Measurements from ENCODE around the gene MECR. TPM values are rescaled to one million over a fixed set of nuclear protein-coding genes. Genes with fewer than 3 reads are reported as not detected.
A peak's percentile ranks its signal among the peaks of the same experiment; 100 is the strongest.

MECR gene
- total RNA-seq, 1 experiment from 2014 or later, result 25.3 TPM

- no peaks in the 10 kb centered on the region for H3K27me3 ChIP-seq (ENCODE audit: low read length)
- H3K36me3 ChIP-seq (ENCODE audit: insufficient read depth, low read length), result no peaks in the 10 kb centered on the region
- DNase-seq, result peak; percentile 16
- no peaks in the 10 kb centered on the region for H3K9me2 ChIP-seq (replicated peaks; ENCODE audit: insufficient read depth, low read length)
- H2AFZ ChIP-seq (ENCODE audit: low read length), result no peak overlapping the region
- no peak overlapping the region for H3K4me2 ChIP-seq (ENCODE audit: low read depth, low read length, poor library complexity, severe bottlenecking)
- H3K4me3 ChIP-seq (ENCODE audit: low read length), result no peak overlapping the region
- H3K79me2 ChIP-seq (ENCODE audit: low read length), result no peaks in the 10 kb centered on the region
- no peak overlapping the region for H3K27ac ChIP-seq (ENCODE audit: low read length)
- no peaks in the 10 kb centered on the region for H3K9me3 ChIP-seq (ENCODE audit: low read length)
- no peaks in the 10 kb centered on the region for H3K4me1 ChIP-seq (ENCODE audit: low read length)
- H3K9ac ChIP-seq (ENCODE audit: low read length), result no peak overlapping the region
- H4K20me1 ChIP-seq (ENCODE audit: insufficient read depth, low read depth, low read length), result no peaks in the 10 kb centered on the region
Observed at GRCh38 chr1:29258976-29259801, 28.5 kb upstream of the MECR start.

DNA sequence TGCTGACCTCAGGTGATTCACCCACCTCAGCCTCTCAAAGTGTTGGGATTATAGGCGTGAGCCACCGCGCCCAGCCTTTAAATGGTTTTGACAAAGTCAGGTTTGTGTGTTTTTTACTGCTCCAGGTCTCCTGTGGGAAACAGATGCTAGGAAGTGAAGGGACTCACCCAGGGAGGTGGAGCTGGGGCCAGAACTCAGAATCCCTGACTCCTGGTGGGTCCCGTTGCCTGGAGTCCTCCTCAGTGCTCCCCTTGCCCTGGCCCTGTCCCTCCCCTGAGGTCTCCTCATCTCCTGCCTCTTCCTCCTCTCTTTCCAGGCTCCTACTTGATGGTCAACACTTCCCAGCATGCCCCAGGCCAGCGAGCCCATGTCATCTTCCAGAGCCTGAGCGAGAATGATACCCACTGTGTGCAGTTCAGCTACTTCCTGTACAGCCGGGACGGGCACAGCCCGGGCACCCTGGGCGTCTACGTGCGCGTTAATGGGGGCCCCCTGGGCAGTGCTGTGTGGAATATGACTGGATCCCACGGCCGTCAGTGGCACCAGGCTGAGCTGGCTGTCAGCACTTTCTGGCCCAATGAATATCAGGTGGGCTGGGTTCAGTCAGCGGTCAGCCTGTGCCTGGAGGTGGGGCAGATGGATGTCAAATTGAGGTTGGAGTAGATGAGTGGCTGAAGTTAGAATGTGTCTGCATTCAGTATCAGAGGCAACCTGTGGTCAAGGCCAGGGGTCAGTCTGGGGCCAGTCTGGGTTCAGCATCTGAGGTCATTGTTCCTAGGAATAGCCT, 27.6 kb upstream of the MECR start:
- H3K4me1 ChIP-seq (ENCODE audit: low read length), result no peaks in the 10 kb centered on the region
- no peak overlapping the region for H2AFZ ChIP-seq (ENCODE audit: low read length)
- peak; percentile 25 for DNase-seq
- H3K36me3 ChIP-seq (ENCODE audit: insufficient read depth, low read length), result no peaks in the 10 kb centered on the region
- no peaks in the 10 kb centered on the region for H3K9me2 ChIP-seq (replicated peaks; ENCODE audit: insufficient read depth, low read length)
- no peak overlapping the region for H3K4me3 ChIP-seq (ENCODE audit: low read length)
- no peak overlapping the region for H3K4me2 ChIP-seq (ENCODE audit: low read depth, low read length, poor library complexity, severe bottlenecking)
- no peak overlapping the region for H3K9ac ChIP-seq (ENCODE audit: low read length)
- no peaks in the 10 kb centered on the region for H3K79me2 ChIP-seq (ENCODE audit: low read length)
- no peaks in the 10 kb centered on the region for H4K20me1 ChIP-seq (ENCODE audit: insufficient read depth, low read depth, low read length)
- no peak overlapping the region for H3K27ac ChIP-seq (ENCODE audit: low read length)
- no peaks in the 10 kb centered on the region for H3K9me3 ChIP-seq (ENCODE audit: low read length)
- H3K27me3 ChIP-seq (ENCODE audit: low read length), result no peaks in the 10 kb centered on the region

DNA sequence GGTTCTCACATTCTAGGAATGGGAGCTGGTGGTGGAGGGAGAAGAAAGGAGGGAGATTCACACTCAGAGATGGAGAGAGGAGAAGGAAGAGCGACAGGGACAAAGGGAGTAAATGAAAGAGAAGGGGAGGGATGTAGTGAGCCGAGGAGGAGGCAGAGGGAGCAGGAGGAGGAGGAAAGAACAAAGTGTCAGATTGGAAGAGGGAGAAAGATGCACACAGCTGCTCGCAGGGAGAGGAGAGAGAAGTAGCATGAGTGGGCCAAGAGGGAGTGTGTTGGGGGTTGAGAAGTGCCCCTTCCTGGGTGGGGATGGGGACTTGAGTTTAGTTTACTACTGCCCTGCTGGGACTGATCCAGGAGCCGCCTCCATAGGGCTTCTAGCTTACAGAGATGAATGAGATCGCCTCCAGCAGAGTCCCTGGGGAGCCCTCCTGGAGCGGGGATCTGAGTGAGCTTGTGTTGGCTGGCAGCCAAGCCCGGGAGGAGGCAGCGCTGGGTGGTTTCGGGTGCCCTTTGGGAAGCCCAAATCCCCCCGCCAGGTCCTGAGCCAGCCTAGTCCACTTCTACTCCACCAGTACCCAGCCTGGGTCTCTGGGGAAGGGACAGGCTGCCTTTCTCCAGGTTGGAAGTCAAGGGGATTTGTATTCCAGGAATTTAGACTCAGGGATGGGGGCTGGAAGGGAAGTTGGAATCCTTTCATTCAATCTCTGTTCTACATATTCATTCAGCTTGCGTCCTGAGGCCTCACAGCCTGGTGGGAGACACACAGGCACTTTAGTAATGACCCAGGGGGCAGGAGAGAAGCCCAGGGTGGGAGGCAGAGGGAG, 26.5 kb upstream of the MECR start:
- no peaks in the 10 kb centered on the region for H3K36me3 ChIP-seq (ENCODE audit: insufficient read depth, low read length)
- H3K79me2 ChIP-seq (ENCODE audit: low read length), result no peaks in the 10 kb centered on the region
- no peak overlapping the region for H3K4me2 ChIP-seq (ENCODE audit: low read depth, low read length, poor library complexity, severe bottlenecking)
- no peak overlapping the region for H3K4me3 ChIP-seq (ENCODE audit: low read length)
- H4K20me1 ChIP-seq (ENCODE audit: insufficient read depth, low read depth, low read length), result no peaks in the 10 kb centered on the region
- no peak overlapping the region for H2AFZ ChIP-seq (ENCODE audit: low read length)
- no peak overlapping the region for H3K27ac ChIP-seq (ENCODE audit: low read length)
- no peaks in the 10 kb centered on the region for H3K27me3 ChIP-seq (ENCODE audit: low read length)
- no peaks in the 10 kb centered on the region for H3K4me1 ChIP-seq (ENCODE audit: low read length)
- H3K9ac ChIP-seq (ENCODE audit: low read length), result no peak overlapping the region
- DNase-seq, result peak; percentile 36
- no peaks in the 10 kb centered on the region for H3K9me2 ChIP-seq (replicated peaks; ENCODE audit: insufficient read depth, low read length)
- no peaks in the 10 kb centered on the region for H3K9me3 ChIP-seq (ENCODE audit: low read length)

- H3K4me2 ChIP-seq (ENCODE audit: low read depth, low read length, poor library complexity, severe bottlenecking), result no peak overlapping the region
- no peaks in the 10 kb centered on the region for H3K4me1 ChIP-seq (ENCODE audit: low read length)
- no peaks in the 10 kb centered on the region for H3K9me2 ChIP-seq (replicated peaks; ENCODE audit: insufficient read depth, low read length)
- no peaks in the 10 kb centered on the region for H3K79me2 ChIP-seq (ENCODE audit: low read length)
- H2AFZ ChIP-seq (ENCODE audit: low read length), result no peak overlapping the region
- H3K27me3 ChIP-seq (ENCODE audit: low read length), result no peaks in the 10 kb centered on the region
- no peak overlapping the region for H3K27ac ChIP-seq (ENCODE audit: low read length)
- H3K36me3 ChIP-seq (ENCODE audit: insufficient read depth, low read length), result no peaks in the 10 kb centered on the region
- no peaks in the 10 kb centered on the region for H4K20me1 ChIP-seq (ENCODE audit: insufficient read depth, low read depth, low read length)
- H3K4me3 ChIP-seq (ENCODE audit: low read length), result no peak overlapping the region
- no peaks in the 10 kb centered on the region for H3K9me3 ChIP-seq (ENCODE audit: low read length)
- H3K9ac ChIP-seq (ENCODE audit: low read length), result no peak overlapping the region
- peak; percentile 69 for DNase-seq
Observed at GRCh38 chr1:29256394-29256793, 25.7 kb upstream of the MECR start.

DNA sequence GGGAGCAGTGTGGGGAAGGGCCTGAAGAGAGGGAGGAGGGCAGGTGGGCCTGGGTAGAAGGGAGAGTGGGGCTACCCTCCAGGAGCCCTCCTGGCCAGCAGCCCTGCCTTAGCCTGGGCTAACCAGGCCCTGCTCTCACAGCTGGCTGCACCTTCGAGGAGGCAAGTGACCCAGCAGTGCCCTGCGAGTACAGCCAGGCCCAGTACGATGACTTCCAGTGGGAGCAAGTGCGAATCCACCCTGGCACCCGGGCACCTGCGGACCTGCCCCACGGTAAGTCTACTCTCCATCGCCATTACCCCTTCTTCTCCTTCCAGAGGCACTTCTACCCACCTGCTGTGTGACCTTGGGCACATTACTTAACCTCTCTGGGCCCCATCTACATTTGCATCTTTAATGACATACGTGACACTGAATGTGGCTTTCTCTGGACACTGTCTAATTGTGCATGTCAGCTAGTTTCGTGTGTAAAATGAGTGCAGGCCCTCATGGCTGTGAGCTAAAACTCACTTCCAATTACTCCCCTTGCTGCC, 24.5 kb upstream of the MECR start:
- DNase-seq, result peak; percentile 23
- no peaks in the 10 kb centered on the region for H3K79me2 ChIP-seq (ENCODE audit: low read length)
- no peak overlapping the region for H2AFZ ChIP-seq (ENCODE audit: low read length)
- H3K27me3 ChIP-seq (ENCODE audit: low read length), result no peaks in the 10 kb centered on the region
- no peaks in the 10 kb centered on the region for H3K4me1 ChIP-seq (ENCODE audit: low read length)
- H3K27ac ChIP-seq (ENCODE audit: low read length), result no peak overlapping the region
- H3K4me2 ChIP-seq (ENCODE audit: low read depth, low read length, poor library complexity, severe bottlenecking), result no peak overlapping the region
- no peaks in the 10 kb centered on the region for H3K36me3 ChIP-seq (ENCODE audit: insufficient read depth, low read length)
- H4K20me1 ChIP-seq (ENCODE audit: insufficient read depth, low read depth, low read length), result no peaks in the 10 kb centered on the region
- no peak overlapping the region for H3K9ac ChIP-seq (ENCODE audit: low read length)
- no peak overlapping the region for H3K4me3 ChIP-seq (ENCODE audit: low read length)
- no peaks in the 10 kb centered on the region for H3K9me2 ChIP-seq (replicated peaks; ENCODE audit: insufficient read depth, low read length)
- no peaks in the 10 kb centered on the region for H3K9me3 ChIP-seq (ENCODE audit: low read length)

GRCh38 chr1:29254346-29254745, 23.6 kb upstream of the MECR start:
- Histone ChIP-seq H3K4me1 (ENCODE audit: low read length) (no peaks in the 10 kb centered on the region), H3K79me2 (ENCODE audit: low read length) (no peaks in the 10 kb centered on the region), H3K9ac (ENCODE audit: low read length) (no peak overlapping the region), H3K36me3 (ENCODE audit: insufficient read depth, low read length) (no peaks in the 10 kb centered on the region), H3K4me3 (ENCODE audit: low read length) (no peak overlapping the region), H4K20me1 (ENCODE audit: insufficient read depth, low read depth, low read length) (no peaks in the 10 kb centered on the region), H3K9me3 (ENCODE audit: low read length) (no peaks in the 10 kb centered on the region), H3K27me3 (ENCODE audit: low read length) (no peaks in the 10 kb centered on the region), H3K27ac (ENCODE audit: low read length) (no peak overlapping the region), H3K4me2 (ENCODE audit: low read depth, low read length, poor library complexity, severe bottlenecking) (no peak overlapping the region), H3K9me2 (replicated peaks; ENCODE audit: insufficient read depth, low read length) (no peaks in the 10 kb centered on the region), H2AFZ (ENCODE audit: low read length) (no peak overlapping the region)
- no peak for DNase-seq

GRCh38 chr1:29253180-29253579, 22.4 kb upstream of the MECR start:
- H3K9me2 ChIP-seq (replicated peaks; ENCODE audit: insufficient read depth, low read length), result no peaks in the 10 kb centered on the region
- no peaks in the 10 kb centered on the region for H3K36me3 ChIP-seq (ENCODE audit: insufficient read depth, low read length)
- H2AFZ ChIP-seq (ENCODE audit: low read length), result no peak overlapping the region
- H3K4me2 ChIP-seq (ENCODE audit: low read depth, low read length, poor library complexity, severe bottlenecking), result no peak overlapping the region
- H3K4me3 ChIP-seq (ENCODE audit: low read length), result no peak overlapping the region
- H3K9ac ChIP-seq (ENCODE audit: low read length), result no peak overlapping the region
- no peak overlapping the region for H3K27ac ChIP-seq (ENCODE audit: low read length)
- no peaks in the 10 kb centered on the region for H3K79me2 ChIP-seq (ENCODE audit: low read length)
- no peaks in the 10 kb centered on the region for H3K27me3 ChIP-seq (ENCODE audit: low read length)
- no peaks in the 10 kb centered on the region for H3K9me3 ChIP-seq (ENCODE audit: low read length)
- peak; percentile 24 for DNase-seq
- no peaks in the 10 kb centered on the region for H4K20me1 ChIP-seq (ENCODE audit: insufficient read depth, low read depth, low read length)
- H3K4me1 ChIP-seq (ENCODE audit: low read length), result no peaks in the 10 kb centered on the region
